IMR-90 (cell line): Measurements from ENCODE around the gene ZDHHC17. TPM values are rescaled to one million over a fixed set of nuclear protein-coding genes. Genes with fewer than 3 reads are reported as not detected.
A peak's percentile ranks its signal among the peaks of the same experiment; 100 is the strongest.

Experiments
- ATAC-seq: fragments of 200-7000 bp; cut with Tn5 transposase; 2 replicates; pipeline ENCODE4 v1.9.1; 2020; ENCODE audit warnings: low read depth, mild to moderate bottlenecking, moderate library complexity
- BruUV-seq: library from RNA; stranded (reverse); fragments of 400-500 nt; replicated peaks from 2 replicates; lab custom pipeline; 2021; lab: Mats Ljungman, UMichigan
- CTCF ChIA-PET: fragments of 300-600 bp; formaldehyde crosslinking; extraction: SDS; loops from one replicate; lab custom pipeline; 2021; ENCODE audit warnings: antibody characterized with exemption; lab: Yijun Ruan, JAX
- POLR2A ChIA-PET: fragments of 300-600 bp; sonication (Branson Sonifier 250); formaldehyde crosslinking; loops from one replicate; lab custom pipeline; 2022; ENCODE audit warnings: antibody characterized with exemption; ENCODE audit not compliant: unreplicated experiment; lab: Charles Lee
- DNase-seq: peaks from one replicate; pipeline ENCODE4 v3.0.0; 2013
- H2AFZ ChIP-seq: replicated peaks from 2 replicates; pipeline ENCODE3; 2013; ENCODE audit warnings: low read length, mild to moderate bottlenecking; ENCODE audit not compliant: poor library complexity
- H2AK5ac ChIP-seq: 2 replicates; pipeline ENCODE4 v1.6.1; 2013; ENCODE audit warnings: low read depth, low read length, inconsistent platforms
- H2AK9ac ChIP-seq: replicated peaks from 2 replicates; pipeline ENCODE3; 2013; ENCODE audit warnings: mild to moderate bottlenecking, low read depth, low read length, moderate library complexity; ENCODE audit not compliant: poor library complexity
- H2BK120ac ChIP-seq: 2 replicates; pipeline ENCODE4 v1.6.1; 2013; ENCODE audit warnings: low read depth, low read length, inconsistent platforms
- H2BK15ac ChIP-seq: 3 replicates; pipeline ENCODE4 v1.6.1; 2013; ENCODE audit warnings: low read depth, low read length, inconsistent platforms
- H2BK20ac ChIP-seq: 2 replicates; pipeline ENCODE4 v1.6.1; 2013; ENCODE audit warnings: low read depth, mild to moderate bottlenecking, inconsistent platforms, low read length, moderate library complexity
- H2BK5ac ChIP-seq: 2 replicates; pipeline ENCODE4 v1.6.1; 2013; ENCODE audit warnings: mild to moderate bottlenecking, low read depth, low read length, inconsistent platforms; ENCODE audit not compliant: poor library complexity, severe bottlenecking
- H3K14ac ChIP-seq: replicated peaks from 2 replicates; pipeline ENCODE4 v1.6.1; 2013; ENCODE audit warnings: low read depth, low read length, inconsistent platforms
- H3K18ac ChIP-seq: 2 replicates; pipeline ENCODE4 v1.6.1; 2013; ENCODE audit warnings: low read depth, low read length, control low read depth
- H3K23ac ChIP-seq: 2 replicates; pipeline ENCODE4 v1.6.1; 2013; ENCODE audit warnings: low read depth, low read length, inconsistent platforms
- H3K27ac ChIP-seq: 2 replicates; pipeline ENCODE4 v1.5.1; 2013; ENCODE audit warnings: mild to moderate bottlenecking, control low read depth, low read length; ENCODE audit not compliant: insufficient read depth
- H3K27me3 ChIP-seq: 2 replicates; pipeline ENCODE4 v1.6.1; 2013; ENCODE audit warnings: low read length; ENCODE audit not compliant: control insufficient read depth, insufficient read depth
- H3K36me3 ChIP-seq: 2 replicates; pipeline ENCODE4 v1.6.1; 2013; ENCODE audit warnings: low read length, mixed read lengths; ENCODE audit not compliant: control insufficient read depth, insufficient read depth
- H3K4ac ChIP-seq: 2 replicates; pipeline ENCODE4 v1.6.1; 2013; ENCODE audit warnings: low read depth, low read length, inconsistent platforms
- H3K4me1 ChIP-seq: 2 replicates; pipeline ENCODE4 v1.6.1; 2013; ENCODE audit warnings: low read length, mixed read lengths; ENCODE audit not compliant: control insufficient read depth, insufficient read depth
- H3K4me2 ChIP-seq: 2 replicates; pipeline ENCODE4 v1.6.1; 2013; ENCODE audit warnings: low read depth, mild to moderate bottlenecking, control low read depth, low read length, moderate library complexity
- H3K4me3 ChIP-seq: 2 replicates; pipeline ENCODE4 v1.5.1; 2013; ENCODE audit warnings: low read depth, mild to moderate bottlenecking, control low read depth, low read length, moderate library complexity; ENCODE audit not compliant: insufficient read depth
- H3K56ac ChIP-seq: 2 replicates; pipeline ENCODE4 v1.6.1; 2013; ENCODE audit warnings: low read length, inconsistent platforms; ENCODE audit not compliant: insufficient read depth; ENCODE audit errors: extremely low read depth
- H3K79me1 ChIP-seq, 2 experiments: 2 replicates each; pipeline ENCODE4 v1.6.1; 2013; ENCODE audit warnings: low read length in 2 of 2, inconsistent platforms in 1 of 2, low read depth in 1 of 2
- H3K9ac ChIP-seq: 2 replicates; pipeline ENCODE4 v1.6.1; 2013; ENCODE audit warnings: low read depth, low read length, control low read depth
- H3K9me1 ChIP-seq: 2 replicates; pipeline ENCODE4 v1.6.1; 2013; ENCODE audit warnings: low read length, inconsistent platforms; ENCODE audit not compliant: insufficient read depth
- H3K9me3 ChIP-seq: 2 replicates; pipeline ENCODE4 v1.6.1; 2013; ENCODE audit warnings: low read length; ENCODE audit not compliant: control insufficient read depth, insufficient read depth
- H4K20me1 ChIP-seq: 2 replicates; pipeline ENCODE4 v1.6.1; 2013; ENCODE audit warnings: low read length, inconsistent platforms; ENCODE audit not compliant: insufficient read depth
- H4K5ac ChIP-seq: 2 replicates; pipeline ENCODE4 v1.6.1; 2013; ENCODE audit warnings: mild to moderate bottlenecking, low read depth, low read length, control low read depth
- H4K8ac ChIP-seq, 2 experiments: 2 replicates each; pipeline ENCODE4 v1.6.1; 2013; ENCODE audit warnings: low read depth in 2 of 2, low read length in 2 of 2, control low read depth in 1 of 2, inconsistent platforms in 1 of 2
- H4K91ac ChIP-seq: 2 replicates; pipeline ENCODE4 v1.6.1; 2013; ENCODE audit warnings: low read depth, low read length, inconsistent platforms; ENCODE audit not compliant: insufficient read depth
- CEBPB ChIP-seq: IDR thresholded peaks from 2 replicates; pipeline ENCODE4 v1.6.1; 2012; ENCODE audit warnings: low read depth, low read length, improper control_type of control experiment
- CHD1 ChIP-seq: IDR thresholded peaks from 2 replicates; pipeline ENCODE4 v1.6.1; 2012; ENCODE audit warnings: low read depth, low read length, improper control_type of control experiment
- NFE2L2 ChIP-seq: fragments of 150-350 bp; IDR thresholded peaks from 2 replicates; pipeline ENCODE4 v1.6.1; 2016; ENCODE audit warnings: low read depth, mild to moderate bottlenecking, low read length
- POLR2A ChIP-seq: IDR thresholded peaks from 2 replicates; pipeline ENCODE4 v1.6.1; 2012; ENCODE audit warnings: mild to moderate bottlenecking, low read depth, low read length
- RAD21 ChIP-seq: IDR thresholded peaks from 2 replicates; pipeline ENCODE4 v1.6.1; 2012; ENCODE audit warnings: low read length, improper control_type of control experiment
- RCOR1 ChIP-seq: IDR thresholded peaks from 2 replicates; pipeline ENCODE4 v1.6.1; 2012; ENCODE audit warnings: mild to moderate bottlenecking, low read length, improper control_type of control experiment; ENCODE audit not compliant: insufficient replicate concordance
- RFX5 ChIP-seq: IDR thresholded peaks from 2 replicates; pipeline ENCODE4 v1.8.0; 2012; ENCODE audit warnings: low read depth, mild to moderate bottlenecking, low read length, moderate library complexity
- SMC3 ChIP-seq: fragments of 150-350 bp; IDR thresholded peaks from 2 replicates; pipeline ENCODE4 v1.6.1; 2016; ENCODE audit warnings: low read depth, mild to moderate bottlenecking, antibody characterized with exemption, low read length, moderate library complexity
- USF2 ChIP-seq: fragments of 150-350 bp; IDR thresholded peaks from 2 replicates; pipeline ENCODE4 v1.6.1; 2017; ENCODE audit warnings: mild to moderate bottlenecking, antibody characterized with exemption, low read length, low read depth
- dilution Hi-C: fragments of 300-500 bp; cut with HindIII; formaldehyde crosslinking; loops from one replicate; pipeline ENCODE4 v1.14.3; 2018; ENCODE audit warnings: low sequenced_read_pairs; ENCODE audit not compliant: unreplicated experiment
- in situ Hi-C: fragments of 300-500 bp; cut with MboI; formaldehyde crosslinking; loops from 3 replicates; pipeline ENCODE4 v1.14.3; 2019; ENCODE audit warnings: low sequenced_read_pairs, inconsistent platforms, mixed read lengths
- intact Hi-C: fragments of 100-400 bp; cut with micrococcal nuclease; formaldehyde crosslinking; loops from 2 replicates; pipeline ENCODE4 v1.10.0; 2022
- polyA plus RNA-seq, 3 experiments: library from polyadenylated mRNA; depleted of rRNA; stranded (reverse); fragments of >200 nt; gene quantifications; 2 replicates each; pipeline ENCODE4 v1.2.3, GENCODE V29; 2012; ENCODE audit warnings: low replicate concordance in 1 of 3
- total RNA-seq: library from RNA; depleted of rRNA; stranded (reverse); fragments of >200 nt; gene quantifications from 2 replicates; pipeline ENCODE4 v1.2.3, GENCODE V29; 2012

The ZDHHC17 gene
- total and polyA plus RNA-seq, 2 of the 4 experiments (the other 2 are of a cell fraction): 23.3 to 125 TPM

- Histone ChIP-seq H3K9me1 (peaks cover 17% of the 10 kb centered on the region), H2AK9ac (no peak overlapping the region), H2BK120ac (no peak overlapping the region; the same call in 1 of the 2 replicates), H2BK15ac (peak overlapping the region; percentile 48; the same call in 1 of the 3 replicates), H2BK20ac (peak overlapping the region; percentile 32; the same call in 1 of the 2 replicates), H3K27me3 (no peaks in the 10 kb centered on the region), H3K36me3 (no peaks in the 10 kb centered on the region), H4K91ac (peak overlapping the region; percentile 5; the same call in 1 of the 2 replicates), H3K27ac (no peak overlapping the region), H3K4me1 (peaks cover 14% of the 10 kb centered on the region), H3K23ac (no peak overlapping the region), H4K20me1 (peaks cover 13% of the 10 kb centered on the region; the same call in 1 of the 2 replicates), H3K4ac (no peak overlapping the region), H3K4me2 (no peak overlapping the region), H2AFZ (no peak overlapping the region), H3K79me1 (peaks cover 7 to 24% of the 10 kb centered on the region in 2 experiments; a peak in 3 of 4 replicates), H3K56ac (no peak overlapping the region), H3K9ac (no peak overlapping the region), H3K9me3 (peaks cover 2% of the 10 kb centered on the region), H3K4me3 (no peak overlapping the region), H3K18ac (no peak overlapping the region), H4K8ac (peak overlapping the region in 1 of 2 experiments; percentile 18; a peak in 2 of 4 replicates), H3K14ac (0 out of 2 replicates have a peak overlapping the region, but pooled peaks have one; percentile 37), H4K5ac (no peak overlapping the region), H2AK5ac (no peak overlapping the region; the same call in 1 of the 2 replicates), H2BK5ac (no peak overlapping the region)
- BruUV-seq: no TSS peak
- dilution Hi-C loops: no loop called here
- in situ Hi-C loops: no loop called here
- DNase-seq (no peak), ATAC-seq (no peak)
- intact Hi-C loops: loop anchor here (5.0 kb wide), 1 partner anchor 36 kb away; no protein-coding TSS in a partner anchor
- TF ChIP-seq CHD1 (no peak), RFX5 (no peak), RCOR1 (no peak), CEBPB (no peak), USF2 (no peak), SMC3 (no peak), RAD21 (no peak), POLR2A (no peak), NFE2L2 (no peak)
- ChIA-PET POLR2A (no interaction called here), CTCF (interaction anchor here (0.8 to 3.7 kb wide), 3 partner anchors 18 to 130 kb away, joined by 3 to 15 read pairs (median 3); no protein-coding TSS in a partner anchor)
These were observed 117.2 kb downstream of the ZDHHC17 start for GRCh38 chr12:76881142-76881541.
